CD4-positive, alpha-beta T cell treated with Interleukin-17A for 4 hours (primary cell): Measurements from ENCODE around the gene CNFN.

Experiments used
- DNase-seq: peaks from one replicate; pipeline ENCODE4 v3.0.0-alpha.2; 2020; ENCODE audit warnings: mixed read lengths

Gene CNFN

DNA sequence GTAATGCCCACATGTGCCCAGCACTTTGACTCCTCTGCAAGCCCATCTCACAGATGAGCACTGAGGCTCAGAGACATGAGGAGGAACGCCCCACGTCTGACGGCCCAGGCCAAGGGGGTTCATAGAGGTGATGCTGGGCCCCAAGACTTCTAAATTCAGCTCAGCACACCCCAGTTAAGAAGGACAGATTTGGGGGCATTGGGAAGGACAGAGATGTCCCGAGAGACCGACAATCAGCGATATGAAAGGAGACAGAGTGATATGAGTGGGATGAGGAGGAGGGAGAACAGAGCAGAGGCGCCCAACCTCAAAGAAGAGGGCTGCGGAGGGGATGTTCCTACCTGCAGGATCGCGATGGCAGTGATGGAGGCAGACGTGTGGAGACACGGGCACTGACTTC is at the start of gene CNFN:
Gene CNFN, minus strand, starts transcription at position 399 of the 400 bp plus-strand sequence. CDS start 1,260 bp downstream, outside the sequence.
- no peak for DNase-seq

- no peak for DNase-seq
These were observed 45.9 kb upstream of the CNFN start for GRCh38 chr19:42436006-42436405.

GRCh38 chr19:42435316-42435715 is 45.2 kb upstream of the CNFN start:
- DNase-seq, result no peak

- peak; percentile 82 for DNase-seq
These were observed 43.6 kb upstream of the CNFN start for GRCh38 chr19:42433503-42434260.

DNA sequence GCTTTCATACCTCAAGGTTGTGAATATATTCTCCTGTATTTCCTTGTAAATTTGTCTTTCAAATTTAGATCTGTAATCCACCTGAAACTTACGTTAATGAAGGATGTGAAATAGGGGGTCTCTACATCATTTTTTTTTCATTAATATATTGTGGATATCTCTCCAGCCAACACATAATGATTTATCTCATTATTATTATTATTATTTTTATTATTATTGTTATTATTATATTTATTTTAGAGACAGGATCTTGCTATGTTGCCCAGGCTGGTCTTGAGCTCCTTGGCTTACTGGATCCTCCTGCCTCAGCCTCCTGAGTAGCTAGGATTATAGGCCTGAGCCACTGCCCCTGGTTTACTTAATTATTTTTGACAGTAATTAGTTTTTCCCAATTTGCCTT is 41.4 kb upstream of the CNFN start:
- no peak for DNase-seq

- no peak for DNase-seq
These were observed 38.6 kb upstream of the CNFN start for GRCh38 chr19:42428676-42429075.

- DNase-seq, result no peak
These were observed 37.2 kb upstream of the CNFN start, which contains the start of gene LIPE for GRCh38 chr19:42427313-42427712. Gene LIPE, minus strand, starts transcription at chr19:42427388. Its CDS starts 239 bp downstream, at chr19:42427149.

GRCh38 chr19:42426643-42427042 is 36.5 kb upstream of the CNFN start:
- no peak for DNase-seq

DNA sequence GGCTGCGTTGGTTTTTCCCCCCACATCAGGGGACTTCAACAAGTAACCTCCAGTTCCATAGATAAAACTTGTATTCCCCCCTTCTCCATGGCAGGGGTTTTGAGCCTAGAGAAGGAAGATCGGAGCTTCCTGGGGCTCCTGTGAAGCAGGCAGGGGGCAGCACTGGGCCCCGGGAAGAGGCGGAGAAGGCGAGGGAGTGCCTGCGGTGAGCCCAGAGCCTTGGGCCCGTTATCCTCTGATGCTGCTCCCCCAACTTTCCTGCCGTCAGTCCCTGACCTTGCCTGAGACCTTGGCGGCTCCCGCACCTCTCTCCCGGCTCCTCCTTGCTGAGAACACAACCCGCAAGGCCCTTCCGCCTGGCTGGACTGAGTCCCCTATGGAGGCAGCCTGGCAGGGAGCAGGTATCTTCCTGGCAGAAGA is 34.6 kb upstream of the CNFN start:
- no peak for DNase-seq

DNA sequence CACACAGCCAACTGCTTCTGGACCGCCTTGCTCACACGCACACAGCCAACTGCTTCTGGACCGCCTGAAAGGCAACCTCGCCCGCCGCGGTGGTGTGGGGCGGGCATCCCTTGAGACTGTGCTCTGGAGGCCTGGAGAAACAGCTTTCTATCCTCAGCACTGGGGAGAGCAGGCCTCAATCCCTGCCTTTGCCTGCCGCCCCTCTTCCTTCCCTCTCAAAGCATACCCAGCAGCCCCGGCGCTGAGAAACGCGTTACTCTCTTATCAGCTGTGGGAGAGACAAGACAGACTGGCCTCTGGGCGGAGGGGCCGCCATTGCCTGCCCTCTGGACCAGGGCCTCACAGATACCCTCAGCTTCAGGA is 34.2 kb upstream of the CNFN start:
- DNase-seq, result no peak

- peak; percentile 96 for DNase-seq
These were observed 33.6 kb upstream of the CNFN start for GRCh38 chr19:42423462-42424344.

DNA sequence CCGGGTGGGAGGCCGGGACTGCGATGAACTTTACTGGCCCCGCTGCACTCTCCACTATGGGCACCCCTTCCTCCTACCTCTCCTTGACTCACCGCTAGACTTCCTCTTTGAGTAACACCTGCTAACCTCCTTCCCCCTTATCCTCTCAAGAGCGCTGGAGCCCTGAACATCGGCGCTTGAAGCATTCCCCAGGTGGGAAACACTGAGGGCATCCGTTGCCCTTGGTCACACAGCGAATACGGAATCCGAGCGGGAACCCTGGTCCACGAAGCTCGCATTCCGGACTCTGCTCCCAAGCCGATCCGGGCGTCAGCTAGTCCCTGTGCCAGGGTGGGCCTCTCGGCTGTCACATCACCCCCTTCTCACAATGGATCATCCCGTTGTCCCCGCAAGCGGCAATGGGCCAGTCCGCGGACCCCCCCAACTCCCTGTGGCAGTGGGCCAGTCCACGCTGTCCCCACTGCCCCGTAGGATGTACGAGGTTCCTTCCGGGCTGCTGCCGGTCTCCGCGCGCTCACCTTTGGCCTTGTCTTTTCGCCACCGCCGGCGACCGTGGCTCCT is 32.9 kb upstream of the CNFN start:
- DNase-seq, result peak; percentile 61

GRCh38 chr19:42422092-42422900 is 32.2 kb upstream of the CNFN start:
- no peak for DNase-seq

- DNase-seq, result no peak
These were observed 31.5 kb upstream of the CNFN start for GRCh38 chr19:42421591-42422031.

- no peak for DNase-seq
These were observed 31.0 kb upstream of the CNFN start for GRCh38 chr19:42421101-42421500.

DNA sequence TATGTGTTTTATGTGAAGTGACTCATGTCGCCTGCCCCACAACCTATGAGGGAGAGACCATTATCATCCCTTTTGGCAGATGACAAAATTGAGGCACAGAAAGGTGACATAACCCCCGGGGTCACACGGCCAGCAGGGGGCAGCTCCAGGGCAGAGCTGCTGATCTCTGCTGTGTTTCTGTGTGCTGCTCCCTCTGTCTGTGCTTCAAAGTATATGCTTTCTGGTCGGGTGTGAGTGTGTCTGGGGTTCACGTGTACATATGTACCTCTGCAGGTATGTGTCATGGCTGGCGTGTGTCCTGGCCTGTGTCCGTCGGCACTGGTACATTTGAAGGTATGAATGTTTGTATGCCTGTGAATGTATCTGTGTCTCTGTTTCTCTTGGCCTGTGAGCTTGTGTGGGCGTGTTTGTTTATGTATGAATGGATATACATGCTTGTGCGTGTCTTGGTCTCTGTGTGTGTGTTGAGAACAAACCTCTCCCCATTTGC is 30.0 kb upstream of the CNFN start:
- peak; percentile 87 for DNase-seq

GRCh38 chr19:42419309-42419708 is 29.2 kb upstream of the CNFN start:
- DNase-seq, result no peak

DNA sequence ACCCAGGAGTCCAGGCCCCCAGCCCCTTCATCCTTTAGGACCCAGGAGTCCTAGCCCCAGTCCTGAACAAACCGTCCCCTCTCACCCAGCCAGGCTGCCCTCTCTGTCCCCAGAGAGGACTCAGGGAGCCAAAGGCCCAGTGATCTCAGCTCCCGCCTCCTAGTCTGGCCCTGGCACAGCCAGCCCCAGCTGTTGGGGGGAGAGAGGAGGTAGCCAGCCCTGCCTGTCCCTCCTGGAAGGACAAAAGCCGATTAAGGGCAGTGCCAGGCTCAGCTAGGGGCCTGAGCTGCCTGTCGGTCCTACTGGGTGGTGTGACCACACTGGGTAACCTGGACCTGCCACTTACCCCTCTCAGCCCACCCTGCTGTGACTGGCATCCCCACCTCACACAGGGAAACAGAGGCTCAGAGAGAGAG is 22.6 kb upstream of the CNFN start:
- no peak for DNase-seq

GRCh38 chr19:42412227-42412626 is 22.1 kb upstream of the CNFN start:
- no peak for DNase-seq

GRCh38 chr19:42411581-42412178 is 21.6 kb upstream of the CNFN start:
- no peak for DNase-seq

DNA sequence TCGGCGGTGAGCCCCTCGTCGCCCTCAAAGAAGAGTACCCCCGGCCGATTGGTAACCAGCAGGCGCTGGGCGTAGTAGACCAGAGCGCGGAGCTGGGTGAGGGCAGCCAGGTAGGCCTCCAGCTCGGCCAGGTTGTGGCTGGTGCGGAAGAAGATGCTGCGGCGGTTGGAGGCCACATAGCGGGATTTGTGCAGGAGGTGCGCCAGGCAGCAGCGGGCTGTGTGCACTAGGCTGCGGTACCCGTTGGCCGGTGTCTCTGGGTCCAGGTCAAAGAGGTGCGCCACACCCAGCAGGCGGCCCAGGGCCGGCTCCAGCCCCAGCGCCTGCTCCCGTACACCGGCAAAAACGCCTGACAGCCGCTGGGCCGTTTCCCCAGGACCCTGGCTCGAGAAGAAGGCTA is 20.3 kb upstream of the CNFN start:
- DNase-seq, result no peak

- no peak for DNase-seq
These were observed 19.4 kb upstream of the CNFN start for GRCh38 chr19:42409477-42409876.
